ENCODE data around the gene OBI1. TPM values are rescaled to one million over a fixed set of nuclear protein-coding genes. Genes with fewer than 3 reads are reported as not detected.

OBI1 gene
- polyA plus RNA-seq, 1 experiment, result 4.2 TPM

- H3K36me3 ChIP-seq (ENCODE audit: control insufficient read depth, insufficient read depth, low read length), result no peaks in the 10 kb centered on the region
- no peak for TF ChIP-seq CTCF (IDR thresholded peaks at IDR 0.05; ENCODE audit: insufficient read depth, low read depth, low read length)
- H3K4me3 ChIP-seq (ENCODE audit: low read depth, low read length), result no peak overlapping the region
- ChIA-PET CTCF (no interaction called here), POLR2A (no interaction called here)
- no peak for DNase-seq (ENCODE audit: low read depth)
- H3K27me3 ChIP-seq (ENCODE audit: control insufficient read depth, insufficient read depth, low read length), result no peaks in the 10 kb centered on the region
These were observed 21.8 kb upstream of the OBI1 start for GRCh38 chr13:78680576-78681350.

- DNase-seq (ENCODE audit: low read depth), result no peak
- no peak overlapping the region for H3K4me3 ChIP-seq (ENCODE audit: low read depth, low read length)
- no peaks in the 10 kb centered on the region for H3K36me3 ChIP-seq (ENCODE audit: control insufficient read depth, insufficient read depth, low read length)
- ChIA-PET POLR2A (no interaction called here), CTCF (no interaction called here)
- TF ChIP-seq CTCF (IDR thresholded peaks at IDR 0.05; ENCODE audit: insufficient read depth, low read depth, low read length), result no peak
- H3K27me3 ChIP-seq (ENCODE audit: control insufficient read depth, insufficient read depth, low read length), result no peaks in the 10 kb centered on the region
These were observed 21.2 kb upstream of the OBI1 start for GRCh38 chr13:78680115-78680561.

- no peak for TF ChIP-seq CTCF (IDR thresholded peaks at IDR 0.05; ENCODE audit: insufficient read depth, low read depth, low read length)
- no peaks in the 10 kb centered on the region for H3K36me3 ChIP-seq (ENCODE audit: control insufficient read depth, insufficient read depth, low read length)
- ChIA-PET CTCF (no interaction called here), POLR2A (no interaction called here)
- no peak overlapping the region for H3K4me3 ChIP-seq (ENCODE audit: low read depth, low read length)
- DNase-seq (ENCODE audit: low read depth), result no peak
- H3K27me3 ChIP-seq (ENCODE audit: control insufficient read depth, insufficient read depth, low read length), result no peaks in the 10 kb centered on the region
These were observed 20.4 kb upstream of the OBI1 start for GRCh38 chr13:78679329-78679728.

DNA sequence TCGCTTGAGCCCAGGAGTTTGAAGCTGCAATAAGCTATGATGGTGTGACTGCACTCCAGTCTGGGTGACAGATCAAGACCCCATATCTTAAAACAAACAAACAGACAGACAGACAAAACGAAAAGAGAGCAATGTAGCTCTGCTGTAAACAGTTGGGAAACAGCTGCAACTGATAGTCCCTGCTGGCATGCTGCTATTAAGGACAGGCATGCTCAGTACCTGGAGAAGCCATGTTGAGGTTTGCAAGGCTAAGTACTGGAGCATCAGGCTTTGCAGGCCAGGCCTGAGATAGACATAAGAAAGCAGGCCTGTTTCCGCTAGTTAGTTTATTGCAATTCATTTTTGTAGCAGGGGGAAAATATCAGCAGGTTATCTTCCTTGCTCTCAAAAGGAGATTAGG lies 16.2 kb upstream of the OBI1 start:
- ChIA-PET CTCF (interaction anchor here (1.3 kb wide), 1 partner anchor 21 kb away, joined by 4 read pairs; no protein-coding TSS in a partner anchor), POLR2A (no interaction called here)
- no peak for TF ChIP-seq CTCF (IDR thresholded peaks at IDR 0.05; ENCODE audit: insufficient read depth, low read depth, low read length)
- no peaks in the 10 kb centered on the region for H3K36me3 ChIP-seq (ENCODE audit: control insufficient read depth, insufficient read depth, low read length)
- H3K27me3 ChIP-seq (ENCODE audit: control insufficient read depth, insufficient read depth, low read length), result peaks cover 3% of the 10 kb centered on the region
- H3K4me3 ChIP-seq (ENCODE audit: low read depth, low read length), result no peak overlapping the region
- no peak for DNase-seq (ENCODE audit: low read depth)

- DNase-seq (ENCODE audit: low read depth), result no peak
- Histone ChIP-seq H3K4me3 (ENCODE audit: low read depth, low read length) (no peak overlapping the region), H3K27me3 (ENCODE audit: control insufficient read depth, insufficient read depth, low read length) (peaks cover 3% of the 10 kb centered on the region), H3K36me3 (ENCODE audit: control insufficient read depth, insufficient read depth, low read length) (no peaks in the 10 kb centered on the region)
- CTCF ChIA-PET, result interaction anchor here (1.3 kb wide), 1 partner anchor 20 kb away, joined by 4 read pairs; no protein-coding TSS in a partner anchor
- POLR2A ChIA-PET, result no interaction called here
- TF ChIP-seq CTCF (IDR thresholded peaks at IDR 0.05; ENCODE audit: insufficient read depth, low read depth, low read length), result no peak
These were observed 15.7 kb upstream of the OBI1 start for GRCh38 chr13:78674638-78675037.
